Right renal cortex interstitium (tissue), 3 donors: ENCODE measurements around the gene ZBED1. TPM values are rescaled to one million over a fixed set of nuclear protein-coding genes. Genes with fewer than 3 reads are reported as not detected.
"Not testable (repeated sequence)": the region's sequence is repeated elsewhere in the genome, so short reads cannot be mapped to it uniquely, and the experiment has no call there.

Experiments used
- DNase-seq, 3 donors: peaks; one replicate each; pipeline ENCODE4 v3.0.0-alpha.2; 2013; ENCODE audit warnings: low read depth in 3 of 3, low spot score in 2 of 3
- polyA plus RNA-seq, 3 donors: library from polyadenylated mRNA; unstranded; fragments of 120-200 nt; gene quantifications; one replicate each; pipeline ENCODE4 v1.2.1, GENCODE V29; 2013; ENCODE audit not compliant: insufficient read length in 3 of 3

ZBED1 gene
- polyA plus RNA-seq, 3 donors: 41.5 to 45.9 (median 44.4) TPM

DNA sequence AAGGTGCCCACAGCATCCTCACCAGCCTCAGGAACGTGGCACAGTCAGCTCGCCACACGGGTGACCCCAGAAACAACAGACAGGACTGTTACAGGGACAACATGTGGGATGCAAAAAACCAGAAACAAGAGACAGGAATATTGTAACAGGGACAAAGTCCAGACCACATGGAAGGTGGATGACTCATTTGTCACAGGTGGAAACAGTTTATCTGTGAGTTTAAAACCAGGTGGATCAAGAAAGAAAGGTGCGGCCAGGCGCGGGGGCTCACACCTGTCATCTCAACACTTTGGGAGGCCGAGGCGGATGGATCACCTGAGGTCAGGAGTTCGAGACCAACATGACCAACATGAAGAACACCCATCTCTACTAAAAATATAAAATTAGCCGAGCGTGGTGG is 23.5 kb downstream of the ZBED1 start:
- DNase-seq: not testable (repeated sequence)

DNA sequence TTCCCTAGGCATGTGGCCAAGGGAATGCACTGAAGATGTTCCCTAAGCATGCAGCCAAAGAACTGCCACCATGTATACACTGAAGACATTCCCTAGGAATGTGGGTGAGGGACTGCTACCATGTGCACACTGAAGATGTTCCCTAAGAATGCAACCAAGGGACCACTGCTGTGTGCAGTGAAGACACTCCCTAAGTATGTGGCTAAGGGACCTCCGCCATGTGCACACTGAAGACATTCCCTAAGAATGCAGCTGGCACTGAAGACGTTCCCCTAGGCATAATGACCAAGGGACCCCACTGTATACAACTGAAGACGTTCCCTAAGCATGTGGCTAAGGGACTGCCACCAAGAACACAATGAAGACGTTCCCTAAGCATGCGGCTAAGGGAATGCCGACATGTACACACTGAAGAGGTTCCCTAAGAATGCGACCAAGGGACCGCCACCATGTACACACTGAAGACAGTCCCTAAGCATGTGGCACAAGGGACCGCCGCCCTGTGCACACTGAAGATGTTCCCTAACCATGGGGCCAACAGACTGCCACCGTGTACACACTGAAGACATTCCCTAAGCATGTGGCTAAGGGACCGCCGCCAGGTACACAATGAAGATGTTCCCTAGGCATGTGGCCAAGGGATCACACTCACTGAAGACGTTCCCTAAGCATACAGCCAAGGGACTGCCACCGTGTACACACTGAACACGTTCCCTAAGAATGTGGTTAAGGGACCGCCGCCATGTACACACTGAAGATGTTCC is 25.6 kb downstream of the ZBED1 start:
- no peak for DNase-seq

DNA sequence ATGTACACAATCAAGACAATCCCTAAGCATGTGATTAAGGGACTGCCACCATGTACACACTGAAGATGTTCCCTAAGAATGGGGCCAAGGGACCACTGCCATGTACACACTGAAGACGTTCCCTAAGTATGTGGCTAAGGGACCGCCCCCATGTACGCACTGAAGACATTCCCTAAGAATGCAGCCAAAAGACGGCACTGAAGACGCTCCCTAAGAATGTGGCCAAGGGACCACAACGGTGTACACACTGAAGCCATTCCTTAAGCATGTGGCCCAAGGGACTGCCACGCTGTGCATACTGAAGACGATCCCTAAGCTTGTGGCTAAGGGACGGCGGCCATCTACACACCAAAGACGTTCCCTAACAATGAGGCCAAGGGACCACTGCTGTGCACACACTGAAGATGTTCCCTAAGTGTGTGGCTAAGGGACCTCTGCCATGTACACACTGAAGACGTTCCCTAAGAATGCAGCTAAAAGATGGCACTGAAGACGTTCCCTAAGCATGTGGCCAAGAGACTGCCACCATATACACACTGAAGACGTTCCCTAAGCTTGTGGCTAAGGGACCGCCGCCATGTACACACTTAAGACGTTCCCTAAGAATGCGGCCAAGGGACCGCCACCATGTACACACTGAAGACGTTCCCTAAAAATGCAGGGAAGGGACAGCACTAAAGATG is 26.4 kb downstream of the ZBED1 start:
- no peak for DNase-seq

- DNase-seq: not testable (repeated sequence)
Measured at GRCh38 chrX:2473064-2473463, 27.7 kb downstream of the ZBED1 start.

DNA sequence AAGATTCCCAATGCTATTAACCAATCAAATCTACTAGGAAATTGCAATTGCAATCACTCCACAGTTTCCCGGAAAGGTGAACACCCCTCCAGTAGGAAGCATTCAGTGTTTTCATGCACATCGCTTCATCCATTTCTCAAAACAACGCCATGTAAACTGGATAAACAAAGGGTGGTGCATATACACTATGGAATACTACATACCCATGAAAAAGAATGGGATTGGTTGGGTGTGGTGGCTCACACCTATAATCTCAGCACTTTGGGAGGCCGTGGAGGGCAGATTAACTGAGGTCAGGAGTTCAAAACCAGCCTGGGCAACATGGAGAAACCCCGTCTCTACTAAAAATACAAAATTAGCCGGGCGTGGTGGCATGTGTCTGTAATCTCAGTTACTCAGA is 29.1 kb downstream of the ZBED1 start:
- no peak for DNase-seq

DNA sequence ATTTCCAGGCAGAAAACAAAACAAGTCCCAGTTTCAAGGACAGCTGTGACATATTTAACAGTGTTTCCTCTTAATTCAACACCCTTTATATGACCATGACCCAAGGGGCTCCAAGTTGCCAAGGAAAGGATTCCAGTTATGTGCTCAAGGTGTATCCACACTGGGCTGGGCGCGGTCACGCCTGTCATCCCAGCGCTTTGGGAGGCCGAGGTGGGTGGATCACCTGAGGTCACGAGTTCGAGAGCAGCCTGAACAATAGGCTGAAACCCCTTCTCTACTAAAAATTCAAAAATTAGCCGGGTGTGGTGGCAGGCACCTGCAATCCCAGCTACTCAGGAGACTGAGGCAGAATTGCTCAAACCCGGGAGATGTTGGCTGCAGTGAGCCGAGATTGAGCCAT is 29.6 kb downstream of the ZBED1 start:
- not testable (repeated sequence) for DNase-seq

DNA sequence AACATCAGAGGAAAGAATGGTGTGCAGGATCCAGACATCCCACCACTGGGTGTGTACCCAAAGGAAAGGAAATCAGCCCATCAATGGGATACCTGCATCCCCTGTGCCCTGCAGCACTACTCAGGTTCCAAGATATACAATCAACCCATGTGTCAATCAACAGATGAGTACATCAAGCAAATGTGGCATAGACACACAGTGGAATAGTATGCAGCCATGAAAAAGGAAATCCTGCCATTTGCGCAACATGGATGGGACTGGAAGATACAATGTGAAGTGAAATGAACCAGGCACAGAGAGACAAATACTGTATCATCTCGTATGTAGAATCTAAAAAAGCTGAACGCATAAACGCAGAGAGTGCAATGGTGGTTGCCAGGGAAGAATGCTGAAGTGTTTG is 30.9 kb downstream of the ZBED1 start:
- DNase-seq: not testable (repeated sequence)

DNA sequence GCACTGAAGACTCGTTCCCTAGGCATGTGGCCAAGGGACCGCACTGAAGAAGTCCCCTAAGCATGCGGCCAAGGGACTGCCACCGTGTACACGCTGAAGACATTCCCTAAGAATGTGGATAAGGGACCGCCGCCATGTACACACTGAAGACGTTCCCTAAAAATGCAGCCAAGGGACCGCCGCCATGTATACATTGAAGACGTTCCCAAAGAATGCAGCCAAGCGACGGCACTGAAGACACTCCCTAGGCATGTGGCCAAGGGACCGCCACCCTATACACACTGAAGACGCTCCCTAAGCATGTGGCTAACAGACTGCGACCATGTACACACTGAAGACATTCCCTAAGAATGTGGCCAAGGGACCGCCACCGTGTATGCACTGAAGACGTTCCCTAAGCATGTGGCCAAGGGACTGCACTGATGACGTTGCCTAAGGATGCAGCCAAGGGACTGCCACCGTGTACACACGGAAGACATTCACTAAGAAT is 31.5 kb downstream of the ZBED1 start:
- no peak for DNase-seq

DNA sequence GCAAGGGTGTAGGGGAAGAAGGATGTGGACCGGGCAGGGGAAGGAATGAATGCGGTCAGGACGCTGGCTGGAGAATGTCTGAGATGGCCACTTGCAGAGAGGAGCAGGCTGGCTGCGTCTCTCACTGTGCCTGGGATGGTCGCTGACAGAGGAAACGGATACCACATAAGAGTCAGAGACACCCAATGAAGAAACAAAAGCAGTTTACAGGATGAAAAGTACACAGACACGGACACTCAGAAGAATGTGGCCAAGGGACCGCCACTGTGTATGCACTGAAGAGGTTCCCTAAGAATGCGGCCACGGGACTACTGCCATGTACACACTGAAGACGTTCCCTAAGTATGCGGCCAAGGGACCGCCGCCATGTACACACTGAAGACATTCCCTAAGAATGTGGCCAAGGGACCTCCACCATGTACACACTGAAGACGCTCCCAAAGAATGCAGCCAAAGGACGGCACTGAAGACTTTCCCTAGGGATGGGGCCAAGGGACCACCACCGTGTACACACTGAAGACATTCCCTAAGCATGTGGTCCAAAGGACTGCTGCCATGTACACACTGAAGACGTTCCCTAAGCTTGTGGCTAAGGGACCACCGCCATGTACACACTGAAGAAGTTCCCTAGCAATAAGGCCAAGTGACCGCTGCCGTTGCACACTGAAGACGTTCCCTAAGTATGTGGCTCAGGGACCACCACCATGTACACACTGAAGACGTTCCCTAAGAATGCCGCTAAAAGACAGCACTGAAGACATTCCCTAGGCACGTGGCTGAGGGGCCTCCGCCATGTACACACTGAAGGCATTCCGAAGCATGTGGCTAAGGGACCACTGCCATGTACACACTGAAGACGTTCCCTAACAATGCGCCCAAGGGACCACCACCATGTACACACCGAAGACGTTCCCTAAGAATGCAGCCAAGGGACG is 32.2 kb downstream of the ZBED1 start:
- DNase-seq: no peak

GRCh38 chrX:2466876-2467656 is 33.7 kb downstream of the ZBED1 start:
- DNase-seq: no peak

GRCh38 chrX:2464677-2465166 is 36.1 kb downstream of the ZBED1 start:
- no peak for DNase-seq

DNA sequence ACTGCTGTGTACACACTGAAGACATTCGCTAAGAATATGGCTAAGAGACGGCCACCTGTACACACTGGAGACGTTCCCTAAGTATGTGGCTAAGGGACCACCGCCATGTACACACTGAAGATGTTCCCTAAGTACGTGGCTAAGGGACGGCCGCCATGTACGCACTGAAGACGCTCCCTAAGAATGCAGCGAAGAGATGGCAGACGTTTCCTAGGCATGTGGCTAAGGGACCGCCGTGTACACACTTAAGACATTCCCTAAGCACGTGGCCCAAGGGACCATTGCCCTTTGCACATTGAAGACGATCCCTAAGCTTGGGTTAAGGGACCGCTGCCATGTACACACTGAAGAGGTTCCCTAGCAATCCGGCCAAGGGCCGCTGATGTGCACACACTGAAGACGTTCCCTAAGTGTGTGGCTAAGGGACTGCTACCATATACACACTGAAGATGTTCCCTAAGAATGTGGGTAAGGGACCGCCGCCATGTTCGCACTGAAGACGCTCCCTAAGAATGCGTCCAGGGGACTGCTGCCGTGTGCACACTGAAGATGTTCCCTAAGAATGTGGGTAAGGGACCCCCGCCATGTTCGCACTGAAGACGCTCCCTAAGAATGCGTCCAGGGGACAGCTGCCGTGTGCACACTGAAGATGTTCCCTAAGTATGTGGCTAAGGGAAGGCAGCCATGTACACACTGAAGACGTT is 36.7 kb downstream of the ZBED1 start:
- no peak for DNase-seq

- not testable (repeated sequence) for DNase-seq
Measured at GRCh38 chrX:2463481-2463880, 37.3 kb downstream of the ZBED1 start.

- DNase-seq: no peak
Measured at GRCh38 chrX:2462780-2463179, 38.0 kb downstream of the ZBED1 start.

DNA sequence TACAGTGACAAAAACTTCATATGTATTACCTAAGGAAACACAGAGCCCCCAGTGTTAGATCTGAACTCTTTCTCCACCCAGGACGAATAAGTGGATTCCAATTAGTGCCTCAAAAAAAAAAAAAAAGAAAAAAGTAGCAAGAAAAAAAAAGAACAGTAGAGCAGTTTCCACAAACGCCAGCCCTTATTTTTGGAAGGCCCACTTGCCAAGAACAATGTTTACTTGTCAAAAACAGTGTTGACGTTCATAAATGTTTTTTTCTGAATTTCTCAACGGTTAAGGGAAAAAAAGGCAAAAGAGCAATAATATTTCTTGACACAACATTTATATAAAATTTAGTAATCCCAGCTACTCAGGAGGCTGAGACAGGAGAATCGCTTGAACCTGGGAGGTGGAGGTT is 38.7 kb downstream of the ZBED1 start:
- DNase-seq: no peak

- no peak for DNase-seq
Measured at GRCh38 chrX:2461711-2462016, 39.1 kb downstream of the ZBED1 start.

DNA sequence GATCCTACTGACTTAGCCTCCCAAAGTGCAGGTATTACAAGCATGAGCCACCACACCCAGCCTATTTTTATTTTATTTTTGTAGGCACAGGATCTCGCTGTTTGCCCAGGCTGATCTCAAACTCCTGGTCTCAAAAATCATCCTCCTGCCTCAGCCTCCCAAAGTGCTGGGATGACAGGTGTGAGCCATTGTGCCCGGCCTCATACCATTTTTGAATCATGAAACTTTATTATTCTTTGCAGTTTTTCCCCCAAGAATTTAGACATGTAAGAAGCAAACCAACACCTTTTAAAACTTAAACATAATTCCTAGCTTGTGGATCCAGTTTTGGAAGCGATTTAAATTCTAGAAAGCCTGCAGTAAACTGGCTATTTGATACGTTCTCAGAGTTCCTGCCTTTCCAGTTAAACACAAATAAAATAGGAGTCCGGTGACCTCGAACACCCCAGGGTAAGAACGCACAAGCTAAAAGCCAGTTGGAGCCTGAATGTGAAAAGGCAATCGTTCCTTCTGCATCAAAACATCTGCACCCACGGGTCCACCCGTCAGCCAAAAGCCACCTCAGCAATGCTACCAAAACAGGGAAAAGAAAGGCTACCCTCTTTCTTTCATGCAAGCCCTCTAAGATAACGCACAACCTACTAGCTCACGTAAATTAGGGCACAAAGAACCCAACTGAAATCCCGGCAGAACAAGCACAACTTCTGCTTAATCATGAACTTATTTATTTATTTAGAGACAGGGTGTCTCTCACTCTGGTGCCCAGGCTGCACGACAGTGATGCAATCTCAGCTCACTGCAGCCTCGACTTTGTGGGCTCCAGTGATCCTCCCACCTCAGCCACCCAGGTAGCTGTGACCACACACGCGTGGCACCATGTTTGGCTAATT is 39.7 kb downstream of the ZBED1 start:
- not testable (repeated sequence) for DNase-seq

DNA sequence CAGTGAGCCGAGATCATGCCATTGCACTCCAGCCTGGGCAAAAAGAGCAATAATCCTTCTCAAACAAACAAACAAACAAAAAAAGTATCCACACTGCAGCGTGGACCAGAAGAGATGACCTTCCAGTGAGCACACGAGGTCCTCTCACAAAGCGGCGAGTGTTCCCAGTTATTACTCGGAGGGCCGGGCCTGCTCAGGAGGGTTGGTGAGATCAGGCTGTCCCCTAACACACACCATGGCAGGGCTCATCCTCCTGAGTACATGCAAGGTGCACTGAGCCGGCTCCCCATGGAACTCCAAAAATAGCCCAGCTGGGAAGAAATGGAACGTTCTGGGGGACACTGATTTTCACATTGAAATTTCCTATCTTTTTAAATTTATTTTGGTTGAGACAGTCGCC is 40.7 kb downstream of the ZBED1 start:
- DNase-seq: not testable (repeated sequence)

GRCh38 chrX:2458309-2458708 is 42.5 kb downstream of the ZBED1 start:
- no peak for DNase-seq
